ENCODE results near the gene BRAF.
"Not testable (repeated sequence)": the region's sequence is repeated elsewhere in the genome, so short reads cannot be mapped to it uniquely, and the experiment has no call there.

BRAF gene

GRCh38 chr7:140924821-140925421 is at the start of gene BRAF:
TSS of gene BRAF (minus strand) at chr7:140924929. CDS start at chr7:140924703, 226 bp downstream.
- DNase-seq = peak; percentile 73

DNA sequence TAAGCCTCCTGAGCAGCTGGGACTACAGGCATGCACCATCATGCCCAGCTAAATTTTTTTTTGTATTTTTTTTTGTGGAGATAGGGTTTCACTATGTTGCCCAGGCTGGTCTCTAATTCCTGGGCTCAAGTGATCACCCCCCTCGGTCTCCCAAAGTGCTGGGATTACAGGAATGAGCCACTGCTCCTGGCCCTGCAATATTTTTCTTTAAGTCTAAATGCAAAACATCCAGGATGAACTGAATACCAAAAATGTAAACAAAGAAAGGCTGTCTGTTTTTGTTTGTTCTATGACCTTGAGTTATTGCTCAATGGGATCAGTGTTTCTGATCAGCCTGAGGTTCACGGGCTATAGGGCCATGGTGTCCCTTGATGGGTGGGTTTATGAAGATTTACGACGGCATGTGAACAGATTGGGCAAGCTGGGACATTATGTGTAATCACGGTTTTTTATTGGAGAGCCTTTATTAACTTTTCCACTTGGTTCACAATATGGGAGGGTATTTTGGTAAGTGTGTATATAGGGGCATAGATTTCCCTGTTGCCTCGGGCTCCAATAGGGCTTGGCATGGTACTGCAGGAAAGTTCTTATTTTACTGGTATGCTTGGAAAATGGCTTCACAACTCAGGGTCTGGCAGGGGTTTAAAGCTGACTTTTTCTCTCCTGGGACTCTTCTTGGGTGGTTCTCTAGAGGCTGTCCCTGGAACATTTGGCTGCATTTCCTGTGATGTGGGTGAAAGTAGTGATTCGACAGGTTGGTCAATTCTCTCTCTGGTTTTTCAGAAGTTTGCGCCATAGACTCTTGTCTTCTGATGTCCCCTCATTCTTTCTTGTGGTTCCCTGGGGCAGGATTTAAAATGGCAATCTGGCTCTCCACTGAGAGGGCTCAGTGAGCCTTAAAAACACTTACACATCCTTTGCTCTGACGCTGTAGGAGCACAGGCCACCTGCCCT is 48.4 kb upstream of the BRAF start:
- DNase-seq = peak; percentile 5

- DNase-seq = no peak
Measured at GRCh38 chr7:140972344-140972743, 47.6 kb upstream of the BRAF start.

GRCh38 chr7:140967438-140967837 is 42.7 kb upstream of the BRAF start:
- no peak for DNase-seq

DNA sequence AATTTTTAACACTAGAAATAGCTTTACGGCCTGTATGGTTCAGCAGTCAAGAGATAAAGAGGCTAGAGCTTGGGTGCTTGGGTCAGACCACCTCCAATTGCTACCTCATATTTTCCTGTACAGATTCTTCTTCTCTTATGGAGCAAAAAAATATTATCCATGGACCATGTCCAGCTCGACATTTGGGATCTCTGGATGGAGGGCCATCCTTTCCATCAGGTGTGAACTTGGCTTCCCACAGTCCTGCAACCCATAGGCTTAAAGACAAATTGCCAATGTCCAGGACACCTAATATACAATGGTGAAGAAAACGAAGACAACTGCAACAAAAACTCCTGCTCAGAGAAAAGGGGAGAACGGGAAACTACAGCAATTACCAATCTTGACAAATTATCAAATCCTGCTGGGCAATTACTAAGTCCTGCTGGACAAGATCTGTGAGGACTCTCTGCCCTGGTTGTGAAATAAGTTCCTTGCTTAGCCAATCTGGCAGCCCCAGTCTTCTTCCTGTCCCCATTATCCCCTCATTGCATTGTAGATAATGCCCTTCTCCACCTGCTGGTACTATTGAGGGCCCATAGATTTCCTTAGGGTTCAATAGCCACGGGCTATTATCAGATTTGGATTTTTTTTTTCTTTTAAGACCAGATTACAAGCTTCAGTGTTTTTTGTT is 42.0 kb upstream of the BRAF start:
- no peak for DNase-seq

DNA sequence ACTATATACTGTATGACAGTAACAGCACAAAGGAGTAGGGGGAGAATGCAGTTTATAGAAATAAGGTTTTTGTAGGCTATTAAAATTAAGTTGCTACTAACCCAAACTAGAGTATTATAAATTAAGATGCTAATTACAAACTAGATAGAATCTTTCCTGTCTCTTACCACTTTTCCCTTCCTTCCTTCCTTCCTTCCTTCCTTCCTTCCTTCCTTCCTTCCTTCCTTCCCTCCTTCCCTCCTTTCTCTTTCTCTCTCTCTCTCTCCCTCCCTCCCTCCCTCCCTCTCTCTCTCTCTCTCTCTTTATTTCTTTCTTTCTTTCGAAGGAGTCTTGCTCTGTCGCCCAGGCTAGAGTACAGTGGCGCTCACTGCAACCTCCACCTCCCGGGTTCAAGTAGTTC is 36.4 kb upstream of the BRAF start:
- no peak for DNase-seq

DNA sequence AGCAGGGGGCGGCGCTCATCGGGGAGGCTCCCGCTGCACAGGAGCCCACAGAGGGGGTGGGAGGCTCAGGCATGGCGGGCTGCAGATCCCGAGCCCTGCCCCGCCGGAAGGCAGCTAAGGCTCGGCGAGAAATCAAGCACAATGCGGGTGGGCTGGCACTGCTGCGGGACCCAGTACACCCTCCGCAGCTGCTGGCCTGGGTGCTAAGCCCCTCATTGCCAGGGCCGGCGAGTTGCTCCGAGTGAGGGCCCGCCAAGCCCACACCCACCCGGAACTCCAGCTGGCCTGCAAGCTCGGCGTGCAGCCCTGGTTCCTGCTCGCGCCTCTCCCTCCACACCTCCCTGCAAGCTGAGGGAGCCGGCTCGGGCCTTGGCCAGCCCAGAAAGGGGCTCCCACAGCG is 32.3 kb upstream of the BRAF start:
- DNase-seq = not testable (repeated sequence)

DNA sequence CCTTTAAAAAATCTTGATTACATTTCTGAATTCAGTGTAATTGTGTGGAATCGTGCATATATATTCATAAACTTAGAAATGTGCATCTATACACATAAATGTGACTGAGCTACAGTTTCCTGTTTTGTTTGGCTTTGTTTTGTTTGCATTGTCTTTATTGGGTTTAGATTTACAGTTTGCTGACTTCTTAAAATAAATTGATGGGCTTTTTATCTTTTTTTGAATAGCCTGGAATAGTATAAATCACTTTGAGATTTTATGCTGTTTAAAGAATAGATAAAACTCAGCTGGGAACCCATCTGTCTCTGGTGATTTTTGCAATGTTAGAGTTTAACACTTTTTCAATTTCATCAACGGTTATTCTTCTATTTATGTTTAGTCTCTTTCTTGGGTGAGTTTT is 21.2 kb upstream of the BRAF start:
- no peak for DNase-seq

- not testable (repeated sequence) for DNase-seq
Measured at GRCh38 chr7:140942242-140942641, 17.5 kb upstream of the BRAF start.

- no peak for DNase-seq
Measured at GRCh38 chr7:140940898-140941297, 16.2 kb upstream of the BRAF start.

DNA sequence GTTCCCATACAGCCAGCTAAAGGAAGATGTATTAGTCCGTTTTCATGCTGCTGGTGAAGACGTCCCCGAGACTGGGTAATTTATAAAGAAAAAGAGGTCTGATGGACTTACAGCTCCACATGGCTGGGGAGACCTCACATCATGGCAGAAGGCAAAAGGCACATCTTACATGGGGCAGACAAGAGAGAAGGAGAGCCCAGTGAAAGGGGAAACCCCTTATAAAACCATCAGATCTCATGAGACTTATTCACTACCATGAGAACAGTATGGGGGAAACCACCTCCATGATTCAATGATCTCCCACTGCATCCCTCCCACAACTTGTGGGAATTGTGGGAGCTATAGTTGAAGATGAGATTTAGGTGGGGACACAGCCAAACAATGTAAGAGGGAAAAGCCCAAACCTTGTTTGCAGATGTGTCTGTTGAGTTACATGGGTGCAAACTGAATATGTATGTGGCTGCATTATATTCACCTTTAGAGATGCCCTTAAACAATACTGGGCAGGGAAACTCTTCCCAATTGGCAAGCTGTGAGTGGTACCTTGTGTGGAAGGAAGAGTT is 13.1 kb upstream of the BRAF start:
- DNase-seq = no peak

DNA sequence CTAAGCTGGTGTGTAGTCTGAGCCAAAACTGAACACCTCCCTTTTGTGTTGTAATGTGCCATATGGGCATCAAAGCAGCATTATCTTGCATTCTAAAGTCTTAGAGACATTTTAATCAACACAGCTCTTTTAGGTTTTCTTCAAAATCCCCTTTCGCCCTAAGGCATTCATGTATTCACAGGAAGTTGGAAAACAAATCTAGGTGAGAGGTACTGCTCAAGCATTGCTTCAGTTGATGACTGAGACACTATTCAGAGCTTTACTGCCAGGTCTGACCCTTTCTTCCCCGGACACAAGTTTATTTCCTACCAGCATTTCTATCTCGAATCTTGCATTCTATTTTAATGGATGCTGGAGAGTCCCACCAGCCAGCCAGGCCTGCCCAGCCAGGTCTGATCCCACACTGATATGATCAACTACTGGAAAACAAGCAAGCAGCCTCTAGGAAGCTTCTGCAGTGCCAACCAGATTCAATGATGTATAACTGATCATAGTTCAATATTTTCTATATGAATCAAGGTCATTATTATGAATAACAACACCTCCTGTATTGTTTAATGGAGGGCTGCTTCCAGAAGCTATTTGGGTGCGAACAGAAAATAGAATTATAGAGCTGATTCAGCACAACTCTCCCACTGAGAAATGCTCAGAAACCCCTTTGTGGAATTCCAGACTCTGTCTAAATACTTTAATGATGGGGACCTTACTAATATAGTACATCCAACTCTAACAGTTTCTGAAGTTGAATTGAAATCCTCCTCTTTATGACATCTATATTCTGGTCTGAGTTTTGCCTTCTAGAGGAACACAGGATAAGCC is 4.0 kb upstream of the BRAF start:
- DNase-seq = no peak

DNA sequence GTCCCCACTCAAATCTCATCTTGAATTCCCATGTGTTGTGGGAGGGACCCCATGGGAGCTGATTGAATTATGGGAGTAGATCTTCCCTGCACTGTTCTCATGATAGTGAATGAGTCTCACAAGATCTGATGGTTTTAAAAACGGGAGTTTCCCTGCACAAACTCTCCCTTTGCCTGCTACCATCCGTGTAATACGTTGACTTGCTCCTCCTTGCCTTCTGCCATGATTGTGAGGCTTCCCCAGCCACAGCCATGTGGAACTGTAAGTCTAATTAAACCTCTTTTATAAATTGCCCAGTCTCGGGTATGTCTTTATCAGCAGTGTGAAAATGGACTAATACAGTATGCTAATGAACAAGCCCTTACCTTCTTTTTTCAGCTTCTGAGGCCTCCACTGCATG is 3.2 kb upstream of the BRAF start:
- not testable (repeated sequence) for DNase-seq

GRCh38 chr7:140927351-140927750 is 2.6 kb upstream of the BRAF start:
- no peak for DNase-seq

GRCh38 chr7:140926021-140926817 is 1.5 kb upstream of the BRAF start:
- no peak for DNase-seq

- DNase-seq = peak; percentile 26
Measured at GRCh38 chr7:140924019-140924820, 509 bp downstream of the BRAF start.

GRCh38 chr7:140923358-140924006 is 1.2 kb downstream of the BRAF start:
- no peak for DNase-seq

GRCh38 chr7:140922741-140923345 is 1.9 kb downstream of the BRAF start:
- no peak for DNase-seq

DNA sequence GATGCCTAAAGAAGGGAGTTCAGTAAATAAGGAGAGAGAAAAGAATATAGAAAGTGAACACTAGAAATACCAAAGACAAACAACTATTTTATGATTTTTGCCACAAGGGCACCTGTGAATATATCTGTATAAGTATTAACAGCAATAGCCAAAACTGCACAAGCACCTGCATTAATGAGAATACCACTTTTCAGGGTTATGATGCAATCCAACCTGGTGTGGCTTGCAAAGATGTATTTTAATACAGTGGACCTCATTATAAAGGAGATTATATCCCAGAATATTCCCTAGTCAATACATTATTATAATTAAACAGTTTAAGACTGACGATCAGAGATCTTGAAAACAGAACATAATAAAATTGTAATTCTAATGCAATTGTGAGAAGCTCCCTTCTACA is 4.0 kb downstream of the BRAF start:
- DNase-seq = no peak

DNA sequence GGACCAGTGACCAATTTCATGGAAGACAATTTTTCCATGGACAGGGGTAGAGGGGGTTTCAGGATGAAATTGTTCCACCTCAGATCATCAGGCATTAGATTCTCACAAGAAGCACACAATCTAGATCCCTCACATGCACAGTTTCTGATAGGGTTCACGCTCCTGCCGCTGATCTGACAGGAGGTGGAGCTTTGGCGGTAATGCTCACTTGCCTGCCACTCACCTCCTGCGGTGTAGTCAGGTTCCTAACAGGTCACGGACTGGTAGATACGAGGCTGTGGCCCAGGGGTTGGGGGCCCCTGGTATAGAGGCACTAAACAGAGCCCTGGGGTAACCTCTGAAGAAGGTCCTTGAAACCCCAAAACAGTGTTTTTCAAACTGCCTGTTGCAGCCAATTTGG is 6.5 kb downstream of the BRAF start:
- DNase-seq = no peak

Data from MV-4-11 (cell line).